ENCODE data around the gene ATP8A2.

The ATP8A2 gene

DNA sequence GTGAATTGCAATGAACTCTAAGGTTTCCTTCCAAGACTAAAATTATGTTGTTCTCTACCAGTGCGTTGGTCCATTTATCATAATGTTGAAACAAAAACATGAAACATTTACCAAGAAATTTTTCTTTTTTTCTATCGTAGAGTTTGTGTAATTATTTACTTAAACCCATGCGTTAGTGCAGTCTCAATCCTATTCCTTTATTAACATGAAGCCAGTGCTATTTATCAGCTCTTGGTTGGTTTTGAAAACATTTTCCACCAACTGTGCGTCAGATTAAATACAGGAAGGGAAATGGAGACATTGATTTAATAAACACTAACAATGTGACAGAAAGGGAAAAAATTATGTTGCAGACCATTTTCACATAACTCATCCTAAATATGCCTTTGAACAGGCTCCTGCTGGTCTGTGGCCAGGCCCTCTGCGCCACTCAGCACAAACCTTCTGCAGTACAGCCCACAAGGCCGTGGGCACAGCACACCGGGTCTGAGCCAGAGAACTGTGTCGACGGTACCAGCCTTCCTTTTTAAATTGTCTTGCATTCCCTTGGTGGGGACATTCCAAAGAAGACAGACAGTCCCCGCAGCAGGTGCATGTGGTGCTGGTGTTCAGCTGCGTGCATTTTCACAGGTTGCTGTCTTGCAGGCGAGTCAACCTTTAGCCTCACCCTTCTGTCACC is 544.2 kb downstream of the ATP8A2 start:
- DNase-seq (ENCODE audit: low read depth): no peak
- TF ChIP-seq CTCF (IDR thresholded peaks at IDR 0.05; ENCODE audit: insufficient read depth, low read depth, low read length, missing control alignments): no peak
- no peak overlapping the region for H3K4me3 ChIP-seq (ENCODE audit: low read length)

DNA sequence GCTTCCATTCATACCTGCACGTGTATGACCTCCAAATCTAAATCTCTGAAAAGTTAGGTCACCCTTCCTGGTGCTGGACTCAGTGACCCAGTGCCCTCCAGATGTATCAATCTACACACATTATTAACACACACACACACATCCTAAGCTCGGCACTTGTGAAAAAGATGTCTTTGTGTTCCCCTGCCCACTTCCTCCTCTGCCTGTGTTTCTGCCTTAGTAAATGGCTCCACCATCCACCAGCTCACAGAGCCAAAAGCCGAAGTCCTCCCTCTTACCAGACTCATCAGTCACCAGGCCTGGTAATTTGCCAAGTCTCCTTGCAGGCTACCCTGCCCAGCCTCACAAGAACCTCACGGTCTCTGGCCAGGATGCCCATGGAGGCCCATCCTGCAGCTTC is 548.5 kb downstream of the ATP8A2 start:
- H3K4me3 ChIP-seq (ENCODE audit: low read length): no peak overlapping the region
- DNase-seq (ENCODE audit: low read depth): no peak
- no peak for TF ChIP-seq CTCF (IDR thresholded peaks at IDR 0.05; ENCODE audit: insufficient read depth, low read depth, low read length, missing control alignments)

GRCh38 chr13:25920931-25921330 is 549.2 kb downstream of the ATP8A2 start:
- no peak for TF ChIP-seq CTCF (IDR thresholded peaks at IDR 0.05; ENCODE audit: insufficient read depth, low read depth, low read length, missing control alignments)
- no peak for DNase-seq (ENCODE audit: low read depth)
- no peak overlapping the region for H3K4me3 ChIP-seq (ENCODE audit: low read length)

- no peak for TF ChIP-seq CTCF (IDR thresholded peaks at IDR 0.05; ENCODE audit: insufficient read depth, low read depth, low read length, missing control alignments)
- DNase-seq (ENCODE audit: low read depth): no peak
- H3K4me3 ChIP-seq (ENCODE audit: low read length): no peak overlapping the region
Observed at GRCh38 chr13:25922376-25922775, 550.6 kb downstream of the ATP8A2 start.

DNA sequence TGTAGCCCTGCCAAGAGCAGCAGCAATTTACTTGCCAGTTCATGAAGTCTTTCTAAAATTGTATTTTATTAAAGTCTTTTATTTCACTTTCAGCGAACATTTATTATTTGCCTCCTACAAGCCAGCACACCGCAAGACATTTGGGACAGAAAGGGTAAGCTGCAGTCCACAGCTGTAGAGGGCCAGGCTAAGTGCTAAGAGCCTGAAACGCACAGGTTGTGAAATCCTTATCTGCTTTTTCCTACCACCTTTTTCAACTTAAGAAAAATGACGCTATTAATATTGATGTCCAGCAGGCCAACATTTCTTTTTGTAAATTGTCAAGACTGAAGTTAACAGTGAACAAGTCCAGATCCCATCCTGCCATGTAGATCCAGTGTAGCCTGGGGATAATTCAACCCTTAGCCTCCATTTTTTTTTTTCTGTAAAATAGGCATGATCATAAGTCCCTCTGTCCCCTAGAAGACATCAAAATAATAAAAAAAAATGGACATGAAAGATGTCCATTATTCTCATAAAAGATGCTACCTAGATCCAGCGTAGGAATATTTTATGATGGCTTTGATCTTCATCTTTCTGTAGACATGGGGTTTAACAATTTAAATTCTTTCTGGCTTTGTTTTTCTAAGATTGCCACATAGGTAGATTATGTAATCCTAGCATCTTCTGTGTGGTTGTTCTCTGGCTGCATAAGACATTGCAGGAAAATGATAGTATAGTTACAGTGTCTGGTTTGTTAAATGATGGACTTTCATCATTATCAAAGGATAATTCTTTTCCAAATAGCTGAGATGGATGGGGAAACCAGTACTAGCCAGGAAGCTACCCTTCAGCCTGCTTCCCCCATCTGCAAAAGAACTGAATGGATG is 551.7 kb downstream of the ATP8A2 start:
- no peak for TF ChIP-seq CTCF (IDR thresholded peaks at IDR 0.05; ENCODE audit: insufficient read depth, low read depth, low read length, missing control alignments)
- DNase-seq (ENCODE audit: low read depth): peak; percentile 16
- H3K4me3 ChIP-seq (ENCODE audit: low read length): no peak overlapping the region

DNA sequence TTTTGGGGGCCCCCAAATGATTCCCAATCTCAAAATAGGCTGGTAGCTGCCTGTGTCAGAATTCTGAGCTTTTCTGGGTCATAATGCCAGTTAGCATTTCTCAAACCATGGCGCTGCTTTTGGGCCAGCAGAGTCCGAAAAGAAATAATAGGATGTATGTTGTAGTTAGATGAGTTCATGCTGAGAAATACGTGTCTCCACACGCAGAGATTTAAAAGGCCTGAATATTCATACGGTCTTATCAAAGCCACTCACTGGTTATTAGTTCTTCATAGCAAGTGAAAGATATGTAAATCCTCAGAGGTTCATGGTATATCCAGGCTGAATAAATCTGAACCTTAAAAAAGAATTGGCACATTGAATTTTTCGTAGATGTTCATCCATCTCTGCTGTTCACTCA is 555.6 kb downstream of the ATP8A2 start:
- DNase-seq (ENCODE audit: low read depth): peak; percentile 53
- no peak overlapping the region for H3K4me3 ChIP-seq (ENCODE audit: low read length)
- no peak for TF ChIP-seq CTCF (IDR thresholded peaks at IDR 0.05; ENCODE audit: insufficient read depth, low read depth, low read length, missing control alignments)
